GM23248 (cell line): ENCODE results near the gene ACTL8. TPM values are rescaled to one million over a fixed set of nuclear protein-coding genes. Genes with fewer than 3 reads are reported as not detected.

Source experiments
- DNase-seq: peaks from one replicate; pipeline ENCODE4 v3.0.0-alpha.2; 2015
- H2AFZ ChIP-seq: fragments of 200-600 bp; sonication (generic); 2 replicates; pipeline ENCODE4 v1.6.1; 2016; ENCODE audit warnings: antibody characterized with exemption
- H3F3A ChIP-seq: fragments of 200-600 bp; sonication (generic); 2 replicates; pipeline ENCODE4 v1.6.1; 2016; ENCODE audit warnings: mild to moderate bottlenecking, antibody characterized with exemption, mixed run types; ENCODE audit not compliant: insufficient read depth
- H3K27ac ChIP-seq: fragments of 200-600 bp; sonication (generic); 2 replicates; pipeline ENCODE4 v1.5.1; 2016; ENCODE audit warnings: mild to moderate bottlenecking
- H3K27me3 ChIP-seq: fragments of 200-600 bp; sonication (generic); replicated peaks from 2 replicates; pipeline ENCODE4 v1.6.1; 2016; ENCODE audit warnings: mild to moderate bottlenecking; ENCODE audit not compliant: insufficient read depth
- H3K36me3 ChIP-seq: fragments of 200-600 bp; sonication (generic); 2 replicates; pipeline ENCODE4 v1.6.1; 2016; ENCODE audit warnings: low read depth, mild to moderate bottlenecking
- H3K4me1 ChIP-seq: fragments of 200-600 bp; sonication (generic); 2 replicates; pipeline ENCODE4 v1.6.1; 2016; ENCODE audit warnings: mild to moderate bottlenecking; ENCODE audit not compliant: insufficient read depth
- H3K4me2 ChIP-seq: fragments of 200-600 bp; sonication (generic); one replicate; pipeline ENCODE4 v1.6.1; 2016; ENCODE audit warnings: mild to moderate bottlenecking; ENCODE audit not compliant: unreplicated experiment
- H3K4me3 ChIP-seq: fragments of 200-600 bp; sonication (generic); 2 replicates; pipeline ENCODE4 v1.5.1; 2016; ENCODE audit warnings: mild to moderate bottlenecking
- H3K79me2 ChIP-seq: fragments of 200-600 bp; sonication (generic); 2 replicates; pipeline ENCODE4 v1.6.1; 2016; ENCODE audit warnings: mild to moderate bottlenecking; ENCODE audit not compliant: insufficient read depth
- H3K9ac ChIP-seq: fragments of 200-600 bp; sonication (generic); 2 replicates; pipeline ENCODE4 v1.6.1; 2016; ENCODE audit warnings: mild to moderate bottlenecking
- H3K9me2 ChIP-seq: fragments of 200-600 bp; sonication (generic); 2 replicates; pipeline ENCODE4 v1.6.1; 2016; ENCODE audit warnings: mixed run types, mild to moderate bottlenecking, moderate library complexity; ENCODE audit not compliant: insufficient read depth
- H3K9me3 ChIP-seq: fragments of 200-600 bp; sonication (generic); one replicate; pipeline ENCODE4 v1.6.1; 2017; ENCODE audit warnings: low read depth
- H4K20me1 ChIP-seq: fragments of 200-600 bp; sonication (generic); 2 replicates; pipeline ENCODE4 v1.6.0; 2016; ENCODE audit not compliant: insufficient read depth
- EZH2 ChIP-seq: fragments of 200-600 bp; sonication (generic); IDR thresholded peaks from 2 replicates; pipeline ENCODE4 v1.6.1; 2018; ENCODE audit warnings: antibody characterized with exemption, mild to moderate bottlenecking; ENCODE audit not compliant: insufficient read depth, poor library complexity, severe bottlenecking
- EZH2phosphoT487 ChIP-seq: fragments of 200-600 bp; sonication (generic); IDR thresholded peaks from 2 replicates; pipeline ENCODE4 v1.6.1; 2018; ENCODE audit warnings: antibody characterized with exemption, moderate library complexity, mild to moderate bottlenecking, low read depth; ENCODE audit not compliant: insufficient read depth
- WGBS, 2 experiments: methylation state at CpG; one replicate each; pipeline ENCODE4 v1.1.6; 2015 to 2017; ENCODE audit warnings: low lambda C conversion rate in 2 of 2, low coverage in 1 of 2; ENCODE audit errors: missing lambda C conversion rate in 2 of 2; 5-methylcytosine and 5-hydroxymethylcytosine counted together
- in situ Hi-C: fragments of 300-500 bp; cut with MboI; formaldehyde crosslinking; loops from 2 replicates; pipeline ENCODE4 v1.15.0; 2020
- polyA plus RNA-seq: library from polyadenylated mRNA; unstranded; fragments of >200 nt; fragmentation: Nextera tagmentation; extraction: Ambion mirVana; gene quantifications from 2 replicates; pipeline ENCODE4 v1.2.1, GENCODE V29; 2016
- total RNA-seq: library from RNA; depleted of rRNA; stranded (reverse); fragments of >200 nt; shearing (Covaris generic); gene quantifications from 2 replicates; pipeline ENCODE4 v1.2.3, GENCODE V29; 2014

The ACTL8 gene
- total and polyA plus RNA-seq, 2 experiments from 2014 or later, result 0.11 TPM; not detected in 1

GRCh38 chr1:17773591-17774326 lies 18.6 kb downstream of the ACTL8 start:
- Histone ChIP-seq H4K20me1 (no peaks in the 10 kb centered on the region), H3K4me2 (no peak overlapping the region), H3K36me3 (no peaks in the 10 kb centered on the region), H3K79me2 (no peaks in the 10 kb centered on the region), H3K27ac (no peak overlapping the region), H3K27me3 (no peaks in the 10 kb centered on the region), H3K9me3 (no peaks in the 10 kb centered on the region), H3K9me2 (no peaks in the 10 kb centered on the region), H3K9ac (no peak overlapping the region), H3K4me1 (peaks cover 12% of the 10 kb centered on the region), H3K4me3 (no peak overlapping the region), H2AFZ (no peak overlapping the region), H3F3A (peaks cover 12% of the 10 kb centered on the region)
- in situ Hi-C loops, result no loop called here
- no peak for DNase-seq
- no peak for TF ChIP-seq EZH2phosphoT487
- no peak for TF ChIP-seq EZH2
- 54 to 62% methylated on average over 16 of the region's 16 CpGs for WGBS, 2 experiments

- DNase-seq, result no peak
- H3K79me2 ChIP-seq, result no peaks in the 10 kb centered on the region
- no peak overlapping the region for H3K27ac ChIP-seq
- H3K27me3 ChIP-seq, result no peaks in the 10 kb centered on the region
- H3K4me2 ChIP-seq, result no peak overlapping the region
- no peaks in the 10 kb centered on the region for H3K9me3 ChIP-seq
- TF ChIP-seq EZH2phosphoT487 (no peak), EZH2 (no peak)
- H3K36me3 ChIP-seq, result no peaks in the 10 kb centered on the region
- H2AFZ ChIP-seq, result no peak overlapping the region
- no peaks in the 10 kb centered on the region for H4K20me1 ChIP-seq
- peaks cover 5% of the 10 kb centered on the region for H3F3A ChIP-seq
- 89 to 90% methylated on average over 6 of the region's 6 CpGs for WGBS, 2 experiments
- no peak overlapping the region for H3K4me3 ChIP-seq
- no peak overlapping the region for H3K9ac ChIP-seq
- H3K4me1 ChIP-seq, result peaks cover 5% of the 10 kb centered on the region
- no peaks in the 10 kb centered on the region for H3K9me2 ChIP-seq
- in situ Hi-C loops, result no loop called here
Observed at GRCh38 chr1:17774452-17774851, 19.3 kb downstream of the ACTL8 start.

GRCh38 chr1:17775796-17776195 lies 20.7 kb downstream of the ACTL8 start:
- Histone ChIP-seq H3K79me2 (no peaks in the 10 kb centered on the region), H3K4me2 (no peak overlapping the region), H3K9me3 (no peaks in the 10 kb centered on the region), H3K4me1 (no peaks in the 10 kb centered on the region), H3K27ac (no peak overlapping the region), H3K4me3 (no peak overlapping the region), H4K20me1 (no peaks in the 10 kb centered on the region), H2AFZ (no peak overlapping the region), H3K9me2 (no peaks in the 10 kb centered on the region), H3K36me3 (no peaks in the 10 kb centered on the region), H3F3A (no peaks in the 10 kb centered on the region), H3K27me3 (no peaks in the 10 kb centered on the region), H3K9ac (no peak overlapping the region)
- in situ Hi-C loops, result no loop called here
- TF ChIP-seq EZH2phosphoT487, result no peak
- no peak for TF ChIP-seq EZH2
- DNase-seq, result no peak
- 91 to 100% methylated on average over 2 of the region's 2 CpGs for WGBS, 2 experiments

GRCh38 chr1:17776426-17776825 lies 21.3 kb downstream of the ACTL8 start:
- no peak overlapping the region for H3K4me2 ChIP-seq
- H2AFZ ChIP-seq, result no peak overlapping the region
- no peaks in the 10 kb centered on the region for H3K4me1 ChIP-seq
- no peaks in the 10 kb centered on the region for H3K27me3 ChIP-seq
- WGBS, 2 experiments, result 36 to 56% methylated on average over 10 to 11 of the region's 11 CpGs
- H3K9ac ChIP-seq, result no peak overlapping the region
- no peak overlapping the region for H3K4me3 ChIP-seq
- no peaks in the 10 kb centered on the region for H3K9me2 ChIP-seq
- no peaks in the 10 kb centered on the region for H3K9me3 ChIP-seq
- H3K79me2 ChIP-seq, result no peaks in the 10 kb centered on the region
- no peaks in the 10 kb centered on the region for H3F3A ChIP-seq
- TF ChIP-seq EZH2phosphoT487, result no peak
- TF ChIP-seq EZH2, result no peak
- H3K27ac ChIP-seq, result no peak overlapping the region
- H3K36me3 ChIP-seq, result no peaks in the 10 kb centered on the region
- no peak for DNase-seq
- in situ Hi-C loops, result no loop called here
- H4K20me1 ChIP-seq, result no peaks in the 10 kb centered on the region

GRCh38 chr1:17777330-17777729 lies 22.2 kb downstream of the ACTL8 start:
- no peak overlapping the region for H3K4me3 ChIP-seq
- H2AFZ ChIP-seq, result no peak overlapping the region
- H3K79me2 ChIP-seq, result no peaks in the 10 kb centered on the region
- no peaks in the 10 kb centered on the region for H3K4me1 ChIP-seq
- no peaks in the 10 kb centered on the region for H3K36me3 ChIP-seq
- H3K9me3 ChIP-seq, result no peaks in the 10 kb centered on the region
- TF ChIP-seq EZH2phosphoT487, result no peak
- no peaks in the 10 kb centered on the region for H4K20me1 ChIP-seq
- no peaks in the 10 kb centered on the region for H3K9me2 ChIP-seq
- no peak overlapping the region for H3K9ac ChIP-seq
- WGBS, 2 experiments, result 63 to 66% methylated on average over 10 of the region's 10 CpGs
- H3K27me3 ChIP-seq, result no peaks in the 10 kb centered on the region
- in situ Hi-C loops, result no loop called here
- no peak overlapping the region for H3K27ac ChIP-seq
- DNase-seq, result no peak
- H3K4me2 ChIP-seq, result no peak overlapping the region
- H3F3A ChIP-seq, result no peaks in the 10 kb centered on the region
